Stimulated activated CD8-positive, alpha-beta memory T cell treated with anti-CD3 and anti-CD28 coated beads, Interleukin-7, amount 100 ng/mL, for 4 hours (primary cell): ENCODE data around the gene HMGN2.
"Not testable (repeated sequence)": the region's sequence is repeated elsewhere in the genome, so short reads cannot be mapped to it uniquely, and the experiment has no call there.

Source experiments
- DNase-seq, 2 donors: peaks; one replicate each; pipeline ENCODE4 v3.0.0-alpha.2; 2020; ENCODE audit warnings: low read depth in 2 of 2

Gene HMGN2

DNA sequence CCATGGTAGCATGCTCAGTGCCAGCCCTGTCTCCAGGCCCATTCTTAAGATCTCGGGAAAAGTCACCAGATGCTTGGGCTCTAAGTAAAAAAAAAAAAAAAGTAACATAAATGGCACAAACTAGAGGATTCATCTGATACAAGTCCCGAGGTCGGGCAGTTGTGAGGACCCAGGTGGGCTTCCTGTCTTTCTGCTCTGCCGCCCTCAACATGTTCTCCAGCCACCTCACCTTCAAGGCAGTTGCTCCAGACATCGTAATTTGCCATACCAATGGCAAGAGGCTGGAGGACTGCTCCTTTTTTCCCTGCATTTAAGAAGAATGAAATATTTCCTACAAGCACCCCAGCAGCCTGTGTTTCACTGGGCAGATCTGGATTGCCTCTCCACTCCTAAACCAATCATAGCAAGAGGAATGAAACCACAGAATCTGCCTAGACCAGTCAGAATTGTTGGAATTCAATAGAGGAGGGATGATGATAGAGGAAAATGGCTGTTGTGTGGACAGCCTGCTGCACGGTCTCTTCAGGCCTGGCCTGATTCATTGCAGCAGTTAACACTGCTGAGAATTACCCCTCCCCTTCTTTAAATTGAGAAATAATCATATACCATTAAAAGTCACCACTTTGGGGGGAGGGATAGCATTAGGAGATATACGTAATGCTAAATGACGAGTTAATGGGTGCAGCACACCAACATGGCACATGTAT is 5.4 kb downstream of the HMGN2 start:
- no peak for DNase-seq

- DNase-seq = no peak
These were observed 5.9 kb downstream of the HMGN2 start for GRCh38 chr1:26478159-26478558.

GRCh38 chr1:26478988-26479387 is 6.7 kb downstream of the HMGN2 start:
- no peak for DNase-seq

- no peak for DNase-seq
These were observed 10.7 kb downstream of the HMGN2 start for GRCh38 chr1:26482921-26483320.

- DNase-seq = no peak
These were observed 11.7 kb downstream of the HMGN2 start for GRCh38 chr1:26483980-26484379.

- no peak for DNase-seq
These were observed 17.9 kb downstream of the HMGN2 start for GRCh38 chr1:26490155-26490554.

GRCh38 chr1:26493267-26493666 is 21.0 kb downstream of the HMGN2 start:
- DNase-seq = no peak

GRCh38 chr1:26493938-26494337 is 21.7 kb downstream of the HMGN2 start:
- no peak for DNase-seq

DNA sequence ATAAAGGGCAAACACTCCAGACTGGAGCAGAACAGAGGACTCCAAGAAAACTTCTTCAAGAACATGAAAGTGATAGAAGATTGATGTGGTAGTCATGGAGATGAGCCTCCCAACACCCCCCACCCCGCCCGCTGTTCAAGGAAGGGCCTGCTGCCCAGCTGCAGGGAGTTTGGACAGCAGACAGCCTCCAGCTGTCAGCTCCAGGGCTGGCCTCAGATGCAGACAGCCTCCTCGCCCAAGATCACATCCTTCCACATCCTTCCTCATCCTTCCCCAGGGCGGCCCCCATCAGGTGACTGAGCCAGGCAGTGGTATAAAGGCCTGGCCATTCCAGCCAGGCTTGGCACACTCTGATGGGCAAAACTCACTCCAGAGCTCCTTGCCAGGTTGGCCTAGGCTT is 24.6 kb downstream of the HMGN2 start:
- DNase-seq = no peak

DNA sequence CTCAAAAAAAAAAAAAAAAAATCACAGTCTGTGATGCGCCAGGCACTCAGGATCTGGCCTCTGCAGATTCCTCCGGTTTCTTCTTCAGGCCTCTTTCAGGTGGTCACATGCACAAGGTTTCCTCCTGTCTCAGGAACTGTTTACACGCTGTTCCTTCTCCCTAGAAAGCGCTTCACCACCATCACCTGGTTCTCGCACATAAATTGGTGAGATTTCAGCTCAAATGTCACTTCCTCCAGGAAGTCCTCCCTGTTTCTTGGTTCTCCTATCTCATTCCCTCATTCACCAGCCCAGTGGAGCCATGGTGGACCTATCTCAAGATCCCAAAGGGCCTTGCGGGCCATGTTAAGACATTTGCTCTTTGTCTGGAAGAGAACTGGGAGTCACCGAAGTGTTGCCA is 26.7 kb downstream of the HMGN2 start:
- DNase-seq = no peak

DNA sequence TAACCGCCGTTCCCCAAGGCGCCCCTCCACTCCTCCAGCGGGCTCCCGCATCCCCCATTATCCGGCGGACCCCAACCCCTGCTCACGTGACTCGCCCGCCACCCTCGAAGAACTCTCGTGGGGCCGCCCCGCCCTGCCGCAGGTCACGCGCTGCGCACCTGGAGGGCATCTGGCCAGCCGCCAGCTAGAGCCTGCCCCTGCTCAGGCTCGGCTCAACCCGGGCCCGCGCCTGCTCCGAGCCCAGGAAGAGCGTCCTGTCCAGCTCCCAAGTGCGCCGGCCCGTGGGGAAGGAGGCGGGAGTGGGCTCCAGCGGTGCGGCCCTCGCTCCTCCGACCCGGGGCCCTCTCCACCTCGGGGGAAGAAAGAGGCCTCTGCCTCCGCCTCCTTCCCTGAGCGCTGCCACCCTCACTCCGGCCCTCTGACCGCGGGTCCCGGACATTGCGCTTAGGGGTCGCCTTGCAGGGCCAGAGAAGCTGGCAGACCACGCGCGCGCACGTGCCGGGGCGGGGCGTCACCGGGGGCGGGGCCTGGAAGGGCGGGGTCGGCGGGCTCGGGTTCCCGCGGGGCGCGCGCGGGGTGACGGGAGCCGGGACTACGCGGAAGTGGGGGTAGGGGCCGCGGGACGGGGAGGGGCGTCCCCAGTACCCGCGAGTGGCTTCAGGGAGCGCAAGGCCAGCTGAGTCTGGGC is 28.4 kb downstream of the HMGN2 start:
- DNase-seq = peak; percentile 77 to 88

DNA sequence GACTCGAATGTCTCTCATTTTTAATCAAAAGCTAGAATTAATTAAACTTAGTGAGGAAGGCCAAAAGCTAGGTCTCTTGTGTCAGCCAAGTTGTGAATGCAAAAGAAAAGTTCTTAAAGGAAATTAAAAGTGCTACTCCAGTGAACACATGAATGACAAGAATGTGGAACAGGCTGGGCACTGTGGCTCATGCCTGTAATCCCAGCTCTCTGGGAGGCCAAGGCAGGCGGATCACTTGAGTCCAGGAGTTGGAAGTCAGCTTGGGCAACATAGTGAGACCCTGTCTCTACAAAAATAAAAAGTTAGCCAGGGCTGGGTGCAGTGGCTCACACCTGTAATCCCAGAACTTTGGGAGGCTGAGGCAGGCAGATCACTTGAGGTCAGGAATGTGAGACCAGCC is 38.5 kb downstream of the HMGN2 start:
- DNase-seq = not testable (repeated sequence)

GRCh38 chr1:26515836-26516235 is 43.6 kb downstream of the HMGN2 start:
- not testable (repeated sequence) for DNase-seq

GRCh38 chr1:26516987-26517765 is 44.9 kb downstream of the HMGN2 start:
- DNase-seq = no peak

DNA sequence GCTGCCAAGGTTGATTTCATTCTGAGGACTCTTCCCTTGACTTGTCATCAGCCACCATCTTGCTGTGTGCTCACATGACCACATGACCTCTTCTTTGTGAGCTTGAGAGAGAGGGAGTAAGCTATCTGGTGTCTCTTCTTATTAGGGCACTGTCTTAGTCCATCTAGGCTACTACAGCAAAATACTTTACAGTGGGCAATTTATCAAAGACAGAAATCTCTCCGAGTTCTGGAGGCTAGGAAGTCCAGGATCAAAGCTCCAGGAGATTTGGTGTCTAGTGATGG is 45.5 kb downstream of the HMGN2 start:
- no peak for DNase-seq

DNA sequence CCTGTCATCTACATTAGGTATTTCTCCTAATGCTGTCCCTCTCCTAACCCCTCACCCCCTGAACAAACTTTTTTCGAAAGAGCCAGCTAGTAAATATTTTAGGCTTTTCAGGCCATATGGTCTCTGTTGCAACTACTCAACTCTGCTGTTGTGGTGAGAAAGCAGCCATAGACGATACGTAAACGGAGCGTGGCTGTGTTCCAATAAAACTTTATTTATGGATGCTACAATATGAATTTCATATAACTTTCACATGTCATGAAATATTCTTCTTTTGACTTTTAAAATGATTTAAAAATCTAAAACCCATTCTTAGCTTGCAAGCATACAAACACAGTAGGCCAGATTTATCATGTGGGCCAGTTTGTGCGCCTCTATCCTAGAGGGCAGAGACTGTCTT is 46.1 kb downstream of the HMGN2 start:
- DNase-seq = no peak

DNA sequence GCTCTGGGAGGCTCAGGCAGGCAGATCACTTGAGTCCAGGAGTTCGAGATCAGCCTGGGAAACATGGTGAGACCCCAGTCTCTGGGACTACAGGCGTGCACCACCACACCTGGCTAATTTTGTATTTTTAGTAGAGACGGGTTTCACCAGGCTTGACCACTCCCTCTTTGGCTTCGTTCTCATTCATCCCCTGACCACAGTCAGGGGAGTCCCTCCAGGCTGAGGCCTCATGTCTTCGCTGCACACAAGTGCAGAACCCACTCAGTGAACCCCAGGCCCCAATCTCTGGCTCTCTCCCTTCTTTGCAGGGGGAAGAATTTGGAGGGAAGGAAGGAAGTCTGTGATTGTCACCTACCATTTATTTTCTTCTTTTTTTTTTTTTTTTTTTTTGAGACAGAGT is 48.1 kb downstream of the HMGN2 start:
- DNase-seq = no peak

DNA sequence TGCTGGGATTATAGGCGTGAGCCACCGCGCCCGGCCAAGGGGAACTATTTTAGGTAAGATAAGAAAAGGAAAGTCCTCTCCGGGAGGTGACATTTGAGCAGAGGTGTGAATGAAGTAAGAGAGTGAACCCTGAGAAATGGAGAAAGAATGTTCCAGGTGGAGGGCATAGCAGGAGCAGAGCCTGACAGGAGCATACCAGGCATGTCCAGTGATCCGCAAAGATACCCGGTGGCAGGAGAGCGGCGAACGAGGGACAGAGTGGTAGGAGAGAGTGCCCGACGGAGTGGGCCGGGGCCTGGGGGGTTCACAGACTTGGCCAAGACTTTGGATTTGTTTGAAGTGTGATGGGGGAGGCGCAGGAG is 49.4 kb downstream of the HMGN2 start:
- no peak for DNase-seq

DNA sequence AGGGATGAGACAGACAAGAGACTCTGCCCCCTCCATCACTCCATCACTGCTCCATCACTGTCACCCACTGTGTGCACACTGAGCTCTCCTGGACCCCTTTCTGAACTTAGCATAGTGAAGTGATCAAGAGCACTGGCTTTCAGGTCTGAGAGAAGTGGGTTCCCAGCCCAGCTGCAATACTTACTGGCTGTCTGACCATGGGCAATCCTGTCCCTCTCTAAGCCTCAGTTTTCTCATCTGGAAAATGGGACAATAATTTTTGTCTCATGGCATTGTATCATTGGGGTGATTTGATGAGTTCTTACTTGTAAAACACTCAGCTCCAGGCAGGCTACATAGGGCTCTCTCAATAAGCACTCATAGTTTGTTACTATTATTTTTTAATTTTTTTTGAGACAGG is 49.8 kb downstream of the HMGN2 start:
- DNase-seq = no peak

DNA sequence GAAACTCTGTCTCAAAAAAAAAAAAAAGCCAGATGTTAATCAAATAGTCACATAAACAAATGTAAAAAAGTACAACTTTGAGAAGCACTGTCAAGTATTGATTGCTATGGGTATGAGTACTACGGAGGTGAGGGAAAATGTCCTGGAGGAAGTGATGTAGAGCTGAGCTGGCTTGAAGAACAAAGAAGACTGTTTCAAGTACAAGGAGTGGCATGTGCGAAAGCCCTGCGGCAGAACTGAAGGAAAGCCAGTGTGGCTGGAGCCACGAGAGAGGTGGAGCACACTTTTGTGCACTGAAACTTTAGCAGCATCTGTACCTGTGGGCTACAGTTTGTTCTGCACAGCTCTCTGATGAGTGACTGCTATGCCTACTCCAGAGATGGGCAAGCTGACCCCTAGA is 51.9 kb downstream of the HMGN2 start:
- no peak for DNase-seq
